Fibroblast of pulmonary artery (primary cell): Measurements from ENCODE around the gene THADA.

Source experiments
- DNase-seq: peaks from one replicate; pipeline ENCODE4 v3.0.0-alpha.2; 2010; ENCODE audit warnings: low read depth
- H3K4me3 ChIP-seq: replicated peaks from 2 replicates; pipeline ENCODE4 v1.5.1; 2011; ENCODE audit warnings: low read depth, mild to moderate bottlenecking, control low read depth, low read length, moderate library complexity
- TF ChIP-seq, protein P1 (sequence below): IDR thresholded peaks from 2 replicates; pipeline ENCODE4 v1.5.1; 2011; ENCODE audit warnings: mild to moderate bottlenecking, control low read depth, low read length, inconsistent platforms; ENCODE audit errors: missing control alignments

THADA gene

DNA sequence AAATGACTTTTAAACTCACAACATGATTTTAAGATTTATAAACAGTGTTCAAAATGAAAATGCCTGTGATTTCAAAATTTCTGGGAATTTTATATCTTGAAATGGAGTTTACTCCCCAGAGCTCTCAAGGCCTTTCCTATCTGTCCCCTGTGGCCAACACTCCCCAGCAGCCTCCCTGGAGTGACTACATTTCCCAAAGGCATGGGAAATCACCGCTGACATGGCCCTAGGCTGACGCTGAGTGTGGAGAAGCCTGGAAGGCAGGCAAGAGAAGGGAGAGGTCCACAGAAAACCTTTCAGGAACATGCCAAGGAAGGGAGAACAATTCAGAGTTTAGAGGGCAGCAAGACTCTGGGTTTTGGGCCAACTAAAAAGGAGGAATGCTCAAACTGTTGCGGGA is 349.2 kb downstream of the THADA start:
- peak; percentile 26 for DNase-seq
- TF ChIP-seq, protein P1, sequence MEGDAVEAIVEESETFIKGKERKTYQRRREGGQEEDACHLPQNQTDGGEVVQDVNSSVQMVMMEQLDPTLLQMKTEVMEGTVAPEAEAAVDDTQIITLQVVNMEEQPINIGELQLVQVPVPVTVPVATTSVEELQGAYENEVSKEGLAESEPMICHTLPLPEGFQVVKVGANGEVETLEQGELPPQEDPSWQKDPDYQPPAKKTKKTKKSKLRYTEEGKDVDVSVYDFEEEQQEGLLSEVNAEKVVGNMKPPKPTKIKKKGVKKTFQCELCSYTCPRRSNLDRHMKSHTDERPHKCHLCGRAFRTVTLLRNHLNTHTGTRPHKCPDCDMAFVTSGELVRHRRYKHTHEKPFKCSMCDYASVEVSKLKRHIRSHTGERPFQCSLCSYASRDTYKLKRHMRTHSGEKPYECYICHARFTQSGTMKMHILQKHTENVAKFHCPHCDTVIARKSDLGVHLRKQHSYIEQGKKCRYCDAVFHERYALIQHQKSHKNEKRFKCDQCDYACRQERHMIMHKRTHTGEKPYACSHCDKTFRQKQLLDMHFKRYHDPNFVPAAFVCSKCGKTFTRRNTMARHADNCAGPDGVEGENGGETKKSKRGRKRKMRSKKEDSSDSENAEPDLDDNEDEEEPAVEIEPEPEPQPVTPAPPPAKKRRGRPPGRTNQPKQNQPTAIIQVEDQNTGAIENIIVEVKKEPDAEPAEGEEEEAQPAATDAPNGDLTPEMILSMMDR, result no peak
- H3K4me3 ChIP-seq, result no peak overlapping the region

DNA sequence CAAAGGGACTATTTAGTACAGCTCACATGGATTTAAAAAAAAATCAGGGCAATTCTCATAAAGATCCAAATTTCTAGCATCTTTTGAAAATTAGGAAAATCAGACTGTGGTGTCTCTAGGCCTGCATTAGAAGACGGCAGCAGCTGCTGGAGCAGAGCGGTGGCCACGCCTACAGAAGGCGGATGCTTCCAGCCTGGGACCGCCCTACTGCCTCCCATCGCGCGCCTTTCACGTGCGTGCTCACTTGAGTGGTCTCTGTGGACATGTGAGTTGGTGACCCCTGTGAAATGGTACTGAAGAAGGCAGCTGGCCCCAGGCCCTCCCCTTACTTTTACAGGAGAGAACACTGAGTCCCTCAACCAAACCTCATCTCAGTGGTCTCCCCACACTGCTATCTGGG is 354.3 kb downstream of the THADA start:
- TF ChIP-seq, protein P1, result no peak
- no peak for DNase-seq
- no peak overlapping the region for H3K4me3 ChIP-seq

DNA sequence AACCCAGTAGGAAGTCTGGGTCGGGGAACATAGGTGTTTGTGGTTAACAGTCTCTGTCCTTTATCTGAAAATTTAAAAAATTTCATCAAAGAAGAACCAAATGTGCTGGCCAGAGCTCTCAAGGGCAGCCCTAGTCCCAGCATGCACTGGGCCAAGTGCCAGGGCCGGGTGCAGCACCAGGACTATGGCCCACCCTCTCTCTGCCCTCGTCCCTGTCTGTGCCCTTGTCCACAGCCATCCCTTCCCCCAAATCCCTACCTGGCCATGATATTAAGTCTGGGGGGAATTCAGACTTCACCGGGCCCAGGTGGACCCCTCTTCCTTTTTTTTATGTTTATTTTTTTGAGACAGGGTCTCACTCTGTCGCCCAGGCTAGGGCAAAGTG is 355.1 kb downstream of the THADA start:
- TF ChIP-seq, protein P1, result no peak
- no peak for DNase-seq
- H3K4me3 ChIP-seq, result no peak overlapping the region

DNA sequence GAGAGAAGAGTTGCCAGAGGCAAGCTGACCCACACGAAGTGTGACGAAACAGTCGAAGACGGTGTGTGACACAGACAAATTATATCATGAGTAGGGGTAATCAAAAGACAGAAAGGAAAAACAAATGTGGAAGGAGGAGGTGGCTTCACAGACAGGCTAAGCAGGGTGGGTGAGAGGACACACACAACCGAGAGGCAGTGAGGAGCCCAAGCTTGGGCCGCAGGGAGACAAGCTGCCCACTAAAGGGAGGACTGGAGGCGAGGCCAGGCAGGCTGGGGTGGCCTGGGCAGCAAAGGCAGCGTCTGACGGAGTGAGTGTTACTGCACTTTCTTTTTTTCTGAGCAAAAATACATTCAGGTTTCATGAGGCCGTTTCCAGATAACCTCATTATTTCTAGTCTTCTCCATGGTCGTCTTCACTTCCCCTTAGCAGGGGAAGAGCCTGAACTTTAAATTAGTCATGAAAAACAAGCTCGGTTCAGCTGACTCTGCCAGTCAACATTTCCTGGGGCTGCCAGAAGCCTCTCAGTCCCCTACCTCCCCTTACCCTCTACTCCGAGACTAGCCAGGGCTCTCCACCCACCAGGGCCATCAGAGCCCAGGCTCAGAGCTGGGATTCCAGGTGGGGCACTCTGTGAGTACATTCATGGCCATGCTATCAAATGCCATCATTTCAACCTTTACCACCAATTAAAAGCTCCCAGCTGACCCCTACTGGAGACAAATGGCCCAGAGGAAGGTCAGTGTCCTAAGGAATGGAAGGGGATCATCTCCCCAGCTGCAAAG is 355.7 kb downstream of the THADA start:
- no peak overlapping the region for H3K4me3 ChIP-seq
- TF ChIP-seq, protein P1, result no peak
- DNase-seq, result no peak

DNA sequence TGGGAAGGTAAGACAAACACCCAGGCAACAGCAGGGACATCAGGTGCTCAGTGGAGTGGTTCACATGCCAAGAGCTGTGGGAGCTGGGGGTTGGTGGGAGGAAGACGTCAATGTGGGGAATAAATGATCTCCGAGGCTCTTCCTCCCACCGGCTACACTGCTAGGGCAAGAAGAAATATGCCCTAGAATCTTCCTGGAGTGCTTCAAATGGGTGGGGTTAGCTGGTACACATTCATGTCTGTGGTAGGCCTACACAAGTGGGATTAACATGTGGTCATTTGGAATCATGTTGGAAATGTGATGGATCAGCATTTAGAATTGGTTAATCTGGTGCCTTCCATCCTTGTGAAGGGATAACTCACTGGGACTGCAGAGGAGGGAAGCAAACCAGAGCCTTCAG is 357.0 kb downstream of the THADA start:
- TF ChIP-seq, protein P1, result no peak
- H3K4me3 ChIP-seq, result no peak overlapping the region
- DNase-seq, result no peak

DNA sequence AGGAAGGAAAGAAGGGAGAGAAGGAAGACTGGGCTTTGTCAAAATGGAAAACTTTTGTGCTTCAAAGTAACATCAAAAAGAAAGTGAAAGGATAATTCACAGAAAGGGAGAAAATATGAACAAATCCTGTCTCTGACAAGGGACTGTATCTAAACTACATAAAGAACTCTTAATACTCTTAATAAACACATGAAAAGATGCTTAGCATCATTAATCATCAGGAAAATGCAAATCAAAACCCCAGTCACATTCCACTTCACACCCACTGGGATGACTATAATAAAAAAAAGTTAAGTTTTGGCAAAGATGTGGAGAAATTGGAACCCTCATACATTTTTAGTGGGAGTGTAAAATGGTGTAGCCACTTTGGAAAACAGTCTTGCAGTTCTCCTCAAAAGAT is 357.7 kb downstream of the THADA start:
- TF ChIP-seq, protein P1, result no peak
- no peak for DNase-seq
- no peak overlapping the region for H3K4me3 ChIP-seq
